ENCODE measurements around the gene CKAP2L. TPM values are rescaled to one million over a fixed set of nuclear protein-coding genes. Genes with fewer than 3 reads are reported as not detected.

The CKAP2L gene
- total and polyA plus RNA-seq, 2 experiments from 2014 or later = 16.2 to 30.2 TPM

DNA sequence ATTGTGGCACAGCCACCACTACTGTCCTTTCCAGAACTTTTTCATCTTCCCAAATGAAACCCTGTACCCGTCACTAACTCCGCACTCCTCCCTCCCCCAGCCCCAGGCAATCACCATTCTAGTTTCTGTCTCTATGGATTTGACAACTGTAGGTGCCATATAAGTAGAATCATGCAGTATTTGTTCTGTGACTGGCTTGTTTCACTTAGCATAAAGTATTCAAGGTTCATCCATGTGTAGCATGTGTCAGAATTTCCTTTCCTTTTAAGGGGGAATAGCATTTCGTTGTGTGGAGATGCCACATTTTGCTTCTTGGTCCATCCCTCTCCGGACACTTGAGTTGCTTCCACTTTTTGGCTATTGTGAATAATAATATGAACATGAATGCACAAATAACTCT lies 842 bp upstream of the CKAP2L start:
- TF ChIP-seq, protein P1, sequence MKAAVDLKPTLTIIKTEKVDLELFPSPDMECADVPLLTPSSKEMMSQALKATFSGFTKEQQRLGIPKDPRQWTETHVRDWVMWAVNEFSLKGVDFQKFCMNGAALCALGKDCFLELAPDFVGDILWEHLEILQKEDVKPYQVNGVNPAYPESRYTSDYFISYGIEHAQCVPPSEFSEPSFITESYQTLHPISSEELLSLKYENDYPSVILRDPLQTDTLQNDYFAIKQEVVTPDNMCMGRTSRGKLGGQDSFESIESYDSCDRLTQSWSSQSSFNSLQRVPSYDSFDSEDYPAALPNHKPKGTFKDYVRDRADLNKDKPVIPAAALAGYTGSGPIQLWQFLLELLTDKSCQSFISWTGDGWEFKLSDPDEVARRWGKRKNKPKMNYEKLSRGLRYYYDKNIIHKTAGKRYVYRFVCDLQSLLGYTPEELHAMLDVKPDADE (IDR thresholded peaks at IDR 0.05) = no peak
- TF ChIP-seq POLR2AphosphoS5 (IDR thresholded peaks at IDR 0.05; ENCODE audit: low read depth) (no peak), EZH2 (IDR thresholded peaks at IDR 0.05; ENCODE audit: low read depth, unreplicated experiment) (no peak), NANOG (IDR thresholded peaks at IDR 0.05; ENCODE audit: borderline replicate concordance) (no peak), ZNF114 (CRISPR knock-in tag; IDR thresholded peaks at IDR 0.05) (no peak), CREB1 (CRISPR knock-in tag; IDR thresholded peaks at IDR 0.05; ENCODE audit: low read depth) (no peak), ZNF331 (CRISPR knock-in tag; IDR thresholded peaks at IDR 0.05; ENCODE audit: low read depth) (no peak), STAT1 (IDR thresholded peaks at IDR 0.05; ENCODE audit: unreplicated experiment) (no peak)
- TF ChIP-seq, protein P2, sequence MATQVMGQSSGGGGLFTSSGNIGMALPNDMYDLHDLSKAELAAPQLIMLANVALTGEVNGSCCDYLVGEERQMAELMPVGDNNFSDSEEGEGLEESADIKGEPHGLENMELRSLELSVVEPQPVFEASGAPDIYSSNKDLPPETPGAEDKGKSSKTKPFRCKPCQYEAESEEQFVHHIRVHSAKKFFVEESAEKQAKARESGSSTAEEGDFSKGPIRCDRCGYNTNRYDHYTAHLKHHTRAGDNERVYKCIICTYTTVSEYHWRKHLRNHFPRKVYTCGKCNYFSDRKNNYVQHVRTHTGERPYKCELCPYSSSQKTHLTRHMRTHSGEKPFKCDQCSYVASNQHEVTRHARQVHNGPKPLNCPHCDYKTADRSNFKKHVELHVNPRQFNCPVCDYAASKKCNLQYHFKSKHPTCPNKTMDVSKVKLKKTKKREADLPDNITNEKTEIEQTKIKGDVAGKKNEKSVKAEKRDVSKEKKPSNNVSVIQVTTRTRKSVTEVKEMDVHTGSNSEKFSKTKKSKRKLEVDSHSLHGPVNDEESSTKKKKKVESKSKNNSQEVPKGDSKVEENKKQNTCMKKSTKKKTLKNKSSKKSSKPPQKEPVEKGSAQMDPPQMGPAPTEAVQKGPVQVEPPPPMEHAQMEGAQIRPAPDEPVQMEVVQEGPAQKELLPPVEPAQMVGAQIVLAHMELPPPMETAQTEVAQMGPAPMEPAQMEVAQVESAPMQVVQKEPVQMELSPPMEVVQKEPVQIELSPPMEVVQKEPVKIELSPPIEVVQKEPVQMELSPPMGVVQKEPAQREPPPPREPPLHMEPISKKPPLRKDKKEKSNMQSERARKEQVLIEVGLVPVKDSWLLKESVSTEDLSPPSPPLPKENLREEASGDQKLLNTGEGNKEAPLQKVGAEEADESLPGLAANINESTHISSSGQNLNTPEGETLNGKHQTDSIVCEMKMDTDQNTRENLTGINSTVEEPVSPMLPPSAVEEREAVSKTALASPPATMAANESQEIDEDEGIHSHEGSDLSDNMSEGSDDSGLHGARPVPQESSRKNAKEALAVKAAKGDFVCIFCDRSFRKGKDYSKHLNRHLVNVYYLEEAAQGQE (IDR thresholded peaks at IDR 0.05; ENCODE audit: unreplicated experiment) = no peak
- TF ChIP-seq, protein P3, sequence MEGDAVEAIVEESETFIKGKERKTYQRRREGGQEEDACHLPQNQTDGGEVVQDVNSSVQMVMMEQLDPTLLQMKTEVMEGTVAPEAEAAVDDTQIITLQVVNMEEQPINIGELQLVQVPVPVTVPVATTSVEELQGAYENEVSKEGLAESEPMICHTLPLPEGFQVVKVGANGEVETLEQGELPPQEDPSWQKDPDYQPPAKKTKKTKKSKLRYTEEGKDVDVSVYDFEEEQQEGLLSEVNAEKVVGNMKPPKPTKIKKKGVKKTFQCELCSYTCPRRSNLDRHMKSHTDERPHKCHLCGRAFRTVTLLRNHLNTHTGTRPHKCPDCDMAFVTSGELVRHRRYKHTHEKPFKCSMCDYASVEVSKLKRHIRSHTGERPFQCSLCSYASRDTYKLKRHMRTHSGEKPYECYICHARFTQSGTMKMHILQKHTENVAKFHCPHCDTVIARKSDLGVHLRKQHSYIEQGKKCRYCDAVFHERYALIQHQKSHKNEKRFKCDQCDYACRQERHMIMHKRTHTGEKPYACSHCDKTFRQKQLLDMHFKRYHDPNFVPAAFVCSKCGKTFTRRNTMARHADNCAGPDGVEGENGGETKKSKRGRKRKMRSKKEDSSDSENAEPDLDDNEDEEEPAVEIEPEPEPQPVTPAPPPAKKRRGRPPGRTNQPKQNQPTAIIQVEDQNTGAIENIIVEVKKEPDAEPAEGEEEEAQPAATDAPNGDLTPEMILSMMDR (conservative IDR thresholded peaks at IDR 0.05; ENCODE audit: low read depth in 2 of 2) = no peak
- TF ChIP-seq, protein P4, sequence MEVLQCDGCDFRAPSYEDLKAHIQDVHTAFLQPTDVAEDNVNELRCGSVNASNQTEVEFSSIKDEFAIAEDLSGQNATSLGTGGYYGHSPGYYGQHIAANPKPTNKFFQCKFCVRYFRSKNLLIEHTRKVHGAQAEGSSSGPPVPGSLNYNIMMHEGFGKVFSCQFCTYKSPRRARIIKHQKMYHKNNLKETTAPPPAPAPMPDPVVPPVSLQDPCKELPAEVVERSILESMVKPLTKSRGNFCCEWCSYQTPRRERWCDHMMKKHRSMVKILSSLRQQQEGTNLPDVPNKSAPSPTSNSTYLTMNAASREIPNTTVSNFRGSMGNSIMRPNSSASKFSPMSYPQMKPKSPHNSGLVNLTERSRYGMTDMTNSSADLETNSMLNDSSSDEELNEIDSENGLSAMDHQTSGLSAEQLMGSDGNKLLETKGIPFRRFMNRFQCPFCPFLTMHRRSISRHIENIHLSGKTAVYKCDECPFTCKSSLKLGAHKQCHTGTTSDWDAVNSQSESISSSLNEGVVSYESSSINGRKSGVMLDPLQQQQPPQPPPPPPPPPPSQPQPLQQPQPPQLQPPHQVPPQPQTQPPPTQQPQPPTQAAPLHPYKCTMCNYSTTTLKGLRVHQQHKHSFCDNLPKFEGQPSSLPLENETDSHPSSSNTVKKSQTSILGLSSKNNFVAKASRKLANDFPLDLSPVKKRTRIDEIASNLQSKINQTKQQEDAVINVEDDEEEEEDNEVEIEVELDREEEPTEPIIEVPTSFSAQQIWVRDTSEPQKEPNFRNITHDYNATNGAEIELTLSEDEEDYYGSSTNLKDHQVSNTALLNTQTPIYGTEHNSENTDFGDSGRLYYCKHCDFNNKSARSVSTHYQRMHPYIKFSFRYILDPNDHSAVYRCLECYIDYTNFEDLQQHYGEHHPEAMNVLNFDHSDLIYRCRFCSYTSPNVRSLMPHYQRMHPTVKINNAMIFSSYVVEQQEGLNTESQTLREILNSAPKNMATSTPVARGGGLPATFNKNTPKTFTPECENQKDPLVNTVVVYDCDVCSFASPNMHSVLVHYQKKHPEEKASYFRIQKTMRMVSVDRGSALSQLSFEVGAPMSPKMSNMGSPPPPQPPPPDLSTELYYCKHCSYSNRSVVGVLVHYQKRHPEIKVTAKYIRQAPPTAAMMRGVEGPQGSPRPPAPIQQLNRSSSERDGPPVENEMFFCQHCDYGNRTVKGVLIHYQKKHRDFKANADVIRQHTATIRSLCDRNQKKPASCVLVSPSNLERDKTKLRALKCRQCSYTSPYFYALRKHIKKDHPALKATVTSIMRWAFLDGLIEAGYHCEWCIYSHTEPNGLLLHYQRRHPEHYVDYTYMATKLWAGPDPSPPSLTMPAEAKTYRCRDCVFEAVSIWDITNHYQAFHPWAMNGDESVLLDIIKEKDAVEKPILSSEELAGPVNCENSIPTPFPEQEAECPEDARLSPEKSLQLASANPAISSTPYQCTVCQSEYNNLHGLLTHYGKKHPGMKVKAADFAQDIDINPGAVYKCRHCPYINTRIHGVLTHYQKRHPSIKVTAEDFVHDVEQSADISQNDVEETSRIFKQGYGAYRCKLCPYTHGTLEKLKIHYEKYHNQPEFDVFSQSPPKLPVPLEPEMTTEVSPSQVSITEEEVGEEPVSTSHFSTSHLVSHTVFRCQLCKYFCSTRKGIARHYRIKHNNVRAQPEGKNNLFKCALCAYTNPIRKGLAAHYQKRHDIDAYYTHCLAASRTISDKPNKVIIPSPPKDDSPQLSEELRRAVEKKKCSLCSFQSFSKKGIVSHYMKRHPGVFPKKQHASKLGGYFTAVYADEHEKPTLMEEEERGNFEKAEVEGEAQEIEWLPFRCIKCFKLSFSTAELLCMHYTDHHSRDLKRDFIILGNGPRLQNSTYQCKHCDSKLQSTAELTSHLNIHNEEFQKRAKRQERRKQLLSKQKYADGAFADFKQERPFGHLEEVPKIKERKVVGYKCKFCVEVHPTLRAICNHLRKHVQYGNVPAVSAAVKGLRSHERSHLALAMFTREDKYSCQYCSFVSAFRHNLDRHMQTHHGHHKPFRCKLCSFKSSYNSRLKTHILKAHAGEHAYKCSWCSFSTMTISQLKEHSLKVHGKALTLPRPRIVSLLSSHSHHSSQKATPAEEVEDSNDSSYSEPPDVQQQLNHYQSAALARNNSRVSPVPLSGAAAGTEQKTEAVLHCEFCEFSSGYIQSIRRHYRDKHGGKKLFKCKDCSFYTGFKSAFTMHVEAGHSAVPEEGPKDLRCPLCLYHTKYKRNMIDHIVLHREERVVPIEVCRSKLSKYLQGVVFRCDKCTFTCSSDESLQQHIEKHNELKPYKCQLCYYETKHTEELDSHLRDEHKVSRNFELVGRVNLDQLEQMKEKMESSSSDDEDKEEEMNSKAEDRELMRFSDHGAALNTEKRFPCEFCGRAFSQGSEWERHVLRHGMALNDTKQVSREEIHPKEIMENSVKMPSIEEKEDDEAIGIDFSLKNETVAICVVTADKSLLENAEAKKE (CRISPR knock-in tag; IDR thresholded peaks at IDR 0.05) = no peak
- H3K4me3 Mint-ChIP-seq = peak overlapping the region; percentile 99
- peak overlapping the region; percentile 94 for H2AFZ ChIP-seq
- peaks cover 10% of the 10 kb centered on the region for H3K79me2 ChIP-seq (replicated peaks; ENCODE audit: insufficient read depth)
- H3K9me2 ChIP-seq (ENCODE audit: insufficient read depth) = no peaks in the 10 kb centered on the region
- H3K9me3 Mint-ChIP-seq = no peaks in the 10 kb centered on the region
- H3K4me3 ChIP-seq = peak overlapping the region; percentile 86
- peak overlapping the region; percentile 83 for H3K4me2 ChIP-seq
- H3K27me3 Mint-ChIP-seq (ENCODE audit: insufficient read depth, low read depth, poor library complexity) = no peaks in the 10 kb centered on the region
- peaks cover 5% of the 10 kb centered on the region; the same call in 1 of the 2 replicates for H3K4me1 ChIP-seq (ENCODE audit: insufficient read depth)
- no peak overlapping the region for H3K27ac ChIP-seq (ENCODE audit: low read depth)
- peaks cover 6% of the 10 kb centered on the region for H4K20me1 ChIP-seq (replicated peaks; ENCODE audit: insufficient read depth)
- peaks cover 4% of the 10 kb centered on the region; the same call in 2 of the 3 replicates for H3K36me3 Mint-ChIP-seq (ENCODE audit: low read depth)
- H3K27me3 ChIP-seq (ENCODE audit: insufficient read depth) = no peaks in the 10 kb centered on the region
- no peaks in the 10 kb centered on the region; the same call in 1 of the 2 replicates for H3F3A ChIP-seq (replicated peaks; ENCODE audit: low read depth)
- peaks cover 12% of the 10 kb centered on the region for H3K4me1 Mint-ChIP-seq
- ATAC-seq = no peak
- no peak for DNase-seq (ENCODE audit: low spot score)
- no peak overlapping the region; the same call in 1 of the 2 replicates for H3K27ac Mint-ChIP-seq
- no peaks in the 10 kb centered on the region for H3K36me3 ChIP-seq (ENCODE audit: insufficient read depth)

All from GM23338 (cell line).